IPS DF 6.9 (cell line): ENCODE data around the gene SAMHD1.
"Not testable (repeated sequence)": the region's sequence is repeated elsewhere in the genome, so short reads cannot be mapped to it uniquely, and the experiment has no call there.

Experiments
- DNase-seq: peaks from one replicate; pipeline ENCODE4 v3.0.0-alpha.2; 2013; ENCODE audit warnings: low read depth, low spot score
- H3K27ac ChIP-seq: one replicate; pipeline ENCODE4 v1.5.1; 2013; ENCODE audit warnings: low read length, control low read depth
- H3K27me3 ChIP-seq: 2 replicates; pipeline ENCODE4 v1.6.1; 2013; ENCODE audit warnings: mild to moderate bottlenecking, low read length; ENCODE audit not compliant: control insufficient read depth, insufficient read depth
- H3K36me3 ChIP-seq: 2 replicates; pipeline ENCODE4 v1.6.1; 2013; ENCODE audit warnings: low read length; ENCODE audit not compliant: control insufficient read depth, insufficient read depth
- H3K4me1 ChIP-seq: 2 replicates; pipeline ENCODE4 v1.6.1; 2013; ENCODE audit warnings: low read length; ENCODE audit not compliant: control insufficient read depth, insufficient read depth
- H3K4me3 ChIP-seq: 2 replicates; pipeline ENCODE4 v1.5.1; 2013; ENCODE audit warnings: mild to moderate bottlenecking, low read length
- H3K9me3 ChIP-seq: 2 replicates; pipeline ENCODE4 v1.6.1; 2013; ENCODE audit warnings: low read length, inconsistent platforms; ENCODE audit not compliant: control insufficient read depth, insufficient read depth
- WGBS: extraction: QIAGEN DNeasy Blood & Tissue Kit; methylation state at CpG from one replicate; pipeline ENCODE4 v1.1.7; 2013; ENCODE audit warnings: mixed read lengths, missing lambda C conversion rate; ENCODE audit not compliant: insufficient read length, insufficient coverage; 5-methylcytosine and 5-hydroxymethylcytosine counted together

SAMHD1 gene

GRCh38 chr20:36875702-36876472 lies 75.6 kb downstream of the SAMHD1 start, which contains the start of gene TLDC2:
Gene TLDC2, plus strand, starts transcription at chr20:36876138. Its CDS starts 37 bp downstream, at chr20:36876175.
- no CpG with 5 or more reads among the region's 14 CpGs for WGBS
- no peaks in the 10 kb centered on the region for H3K36me3 ChIP-seq
- H3K4me3 ChIP-seq: no peak within 1 kb of the TSS
- no peaks in the 10 kb centered on the region for H3K9me3 ChIP-seq
- H3K27me3 ChIP-seq: no peaks in the 10 kb centered on the region
- H3K27ac ChIP-seq: no peak within 1 kb of the TSS
- no peaks in the 10 kb centered on the region for H3K4me1 ChIP-seq
- no peak for DNase-seq

DNA sequence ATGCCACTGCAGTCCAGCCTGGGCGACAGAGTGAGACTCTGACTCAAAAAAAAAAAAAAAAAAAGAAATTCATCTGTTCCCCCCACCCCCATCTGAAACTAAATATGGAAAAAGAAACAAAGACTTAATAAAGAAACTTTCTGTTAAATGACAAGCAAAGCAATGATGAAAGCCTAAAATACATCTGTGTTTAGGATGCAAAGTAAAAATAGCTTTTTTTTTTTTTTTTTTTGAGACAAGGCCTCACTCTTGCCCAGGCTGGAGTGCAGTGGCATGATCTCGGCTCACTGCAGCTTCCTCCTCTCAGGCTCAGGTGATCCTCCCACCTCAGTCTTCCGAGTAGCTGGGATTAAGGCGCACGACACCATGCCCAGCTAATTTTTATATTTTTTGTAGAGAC lies 76.4 kb downstream of the SAMHD1 start:
- H3K36me3 ChIP-seq, H3K27me3 ChIP-seq, H3K27ac ChIP-seq, H3K9me3 ChIP-seq, H3K4me1 ChIP-seq, DNase-seq, H3K4me3 ChIP-seq: not testable (repeated sequence)
- no CpG with 5 or more reads among the region's 5 CpGs for WGBS

DNA sequence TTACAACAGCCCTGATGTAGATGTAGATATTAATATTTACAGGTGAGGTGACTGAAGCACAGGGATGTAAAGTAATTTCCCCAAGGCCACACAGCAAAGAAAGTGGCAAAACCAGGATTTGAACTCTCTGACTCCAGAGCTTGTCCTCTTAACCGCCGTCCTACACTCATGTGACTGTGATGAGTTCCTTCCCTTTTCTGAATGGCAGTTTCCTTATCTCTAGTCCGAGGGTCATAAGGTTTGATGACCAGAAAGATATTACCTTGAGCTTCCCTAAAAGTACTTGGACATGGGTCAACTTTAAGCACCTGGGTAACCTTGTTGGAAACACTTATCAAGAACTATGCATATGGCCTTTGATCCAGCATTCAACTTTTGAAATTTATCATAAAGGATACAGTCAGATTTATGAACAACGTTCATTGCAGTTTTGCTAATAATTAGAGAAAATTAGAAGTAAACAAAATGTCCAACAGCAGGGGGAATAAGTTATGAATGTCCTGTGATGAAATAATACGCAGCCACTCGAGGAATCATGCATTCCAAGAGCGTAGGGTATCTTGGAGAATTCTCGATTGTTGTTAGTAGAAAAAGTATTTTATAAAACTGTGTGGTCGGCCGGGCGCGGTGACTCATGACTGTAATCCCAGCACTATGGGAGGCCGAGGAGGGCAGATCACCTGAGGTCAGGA lies 77.9 kb downstream of the SAMHD1 start:
- H3K27ac ChIP-seq: no peak overlapping the region
- H3K36me3 ChIP-seq: no peaks in the 10 kb centered on the region
- H3K9me3 ChIP-seq: no peaks in the 10 kb centered on the region
- H3K4me3 ChIP-seq: no peak overlapping the region
- H3K27me3 ChIP-seq: no peaks in the 10 kb centered on the region
- H3K4me1 ChIP-seq: no peaks in the 10 kb centered on the region
- DNase-seq: no peak
- WGBS: no CpG with 5 or more reads among the region's 13 CpGs

DNA sequence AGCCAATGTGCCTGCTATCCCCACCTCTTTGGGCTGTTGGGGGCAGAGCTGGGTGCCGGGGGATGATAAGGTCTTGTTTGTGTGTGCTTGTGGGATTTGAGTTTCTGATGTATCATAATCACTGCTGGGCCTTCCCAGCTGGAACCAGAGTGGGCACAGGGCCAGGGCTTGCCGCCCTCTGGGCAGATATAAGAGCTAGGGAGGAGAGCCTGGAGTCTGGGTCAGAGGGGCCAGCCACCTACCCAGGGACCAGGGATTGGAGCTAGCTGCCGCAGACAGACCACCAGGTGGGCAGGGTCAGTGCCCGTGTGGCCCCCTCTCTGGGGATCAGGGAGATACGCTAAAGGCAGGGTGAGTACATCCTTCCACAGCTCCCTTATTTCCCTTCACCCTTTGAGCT lies 78.7 kb downstream of the SAMHD1 start:
- WGBS: no CpG with 5 or more reads among the region's 5 CpGs
- DNase-seq: no peak
- Histone ChIP-seq H3K4me3 (no peak overlapping the region), H3K27me3 (no peaks in the 10 kb centered on the region), H3K36me3 (no peaks in the 10 kb centered on the region), H3K27ac (no peak overlapping the region), H3K4me1 (no peaks in the 10 kb centered on the region), H3K9me3 (no peaks in the 10 kb centered on the region)

DNA sequence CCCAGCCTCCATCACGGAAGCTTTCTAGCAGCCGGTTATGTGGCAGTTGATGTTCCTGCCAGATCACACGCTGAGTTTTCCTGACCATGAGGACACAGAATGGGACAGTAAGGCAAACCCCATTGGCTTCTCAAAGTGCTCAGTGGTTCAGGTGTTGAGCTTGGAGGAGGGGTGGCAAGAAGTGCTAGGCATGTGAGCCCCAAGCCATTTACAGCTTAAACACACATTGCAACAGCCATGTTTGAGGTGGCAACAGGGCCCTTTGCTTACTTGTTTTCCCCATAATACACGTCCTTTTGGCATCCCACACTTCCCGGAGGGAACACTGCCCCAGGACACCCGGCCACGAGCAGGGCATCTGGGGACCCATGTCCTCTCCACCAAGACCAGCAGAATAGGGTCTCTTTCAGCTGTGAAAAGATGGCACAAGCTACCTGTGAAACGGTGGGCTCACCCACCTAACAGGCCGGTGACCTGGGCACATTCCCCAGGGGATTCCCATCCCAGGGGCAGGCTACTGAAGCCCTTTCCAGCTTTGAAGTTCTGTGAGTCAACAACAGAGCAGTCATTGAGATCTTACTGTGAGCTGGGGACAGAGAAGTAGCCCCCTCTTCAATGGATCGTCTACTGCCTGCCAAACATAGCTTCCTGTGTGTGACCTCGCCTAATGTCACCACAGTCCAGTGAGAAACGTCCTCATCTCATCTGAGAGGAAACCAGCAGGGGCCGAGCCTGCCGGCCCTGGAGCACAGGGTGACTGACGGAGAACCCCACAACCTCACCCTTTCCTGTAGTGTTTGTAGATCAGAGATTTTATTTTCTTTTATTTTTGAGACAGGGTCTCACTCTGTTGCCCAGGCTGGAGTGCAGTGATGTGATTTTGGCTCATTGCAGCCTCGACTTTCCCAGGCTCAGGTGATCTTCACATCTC lies 79.6 kb downstream of the SAMHD1 start:
- Histone ChIP-seq H3K9me3 (no peaks in the 10 kb centered on the region), H3K4me3 (no peak overlapping the region), H3K36me3 (no peaks in the 10 kb centered on the region), H3K27ac (no peak overlapping the region), H3K27me3 (no peaks in the 10 kb centered on the region), H3K4me1 (no peaks in the 10 kb centered on the region)
- WGBS: no CpG with 5 or more reads among the region's 16 CpGs
- no peak for DNase-seq

- Histone ChIP-seq H3K27ac (no peak overlapping the region), H3K27me3 (no peaks in the 10 kb centered on the region), H3K4me3 (no peak overlapping the region), H3K4me1 (peaks cover 5% of the 10 kb centered on the region), H3K9me3 (no peaks in the 10 kb centered on the region), H3K36me3 (no peaks in the 10 kb centered on the region)
- DNase-seq: no peak
- WGBS: no CpG with 5 or more reads among the region's 8 CpGs
These were observed 84.6 kb downstream of the SAMHD1 start for GRCh38 chr20:36866681-36867495.

DNA sequence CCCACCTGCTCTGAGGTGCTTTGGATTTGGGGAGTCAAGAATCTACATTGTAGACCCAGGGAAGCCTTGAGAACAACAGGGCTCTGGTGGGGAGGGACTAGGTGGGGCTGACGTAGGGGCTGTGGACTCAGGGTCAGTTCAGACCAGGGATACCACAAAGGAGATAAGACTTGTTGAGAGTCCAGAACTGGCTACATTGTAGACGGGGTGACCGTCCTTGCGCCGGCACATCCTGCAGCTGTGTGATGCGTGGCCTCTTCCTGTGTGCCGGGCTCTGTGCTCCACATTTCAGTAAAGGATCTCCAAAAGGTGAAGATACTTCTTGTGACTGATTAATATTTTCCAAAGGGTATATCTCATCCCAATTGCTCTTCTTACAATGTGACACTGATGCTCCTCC lies 85.3 kb downstream of the SAMHD1 start:
- no CpG with 5 or more reads among the region's 7 CpGs for WGBS
- no peak for DNase-seq
- no peak overlapping the region for H3K4me3 ChIP-seq
- no peak overlapping the region for H3K27ac ChIP-seq
- H3K4me1 ChIP-seq: peaks cover 5% of the 10 kb centered on the region
- H3K36me3 ChIP-seq: no peaks in the 10 kb centered on the region
- H3K9me3 ChIP-seq: no peaks in the 10 kb centered on the region
- H3K27me3 ChIP-seq: no peaks in the 10 kb centered on the region

DNA sequence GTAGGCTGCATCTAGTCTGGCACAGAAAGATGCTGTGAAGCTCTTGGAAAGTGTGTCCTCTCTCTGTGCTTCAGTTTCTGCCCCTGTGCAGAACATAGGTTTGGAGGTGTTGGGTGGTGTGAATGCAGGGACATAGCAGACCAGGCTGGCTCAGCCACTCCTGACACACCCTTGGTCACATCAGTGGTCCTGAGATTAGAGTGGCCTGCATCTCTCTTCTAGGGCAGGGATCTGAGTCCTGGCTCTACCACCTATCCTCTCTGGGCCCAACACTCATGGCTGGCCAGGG lies 85.7 kb downstream of the SAMHD1 start:
- Histone ChIP-seq H3K4me1 (peaks cover 5% of the 10 kb centered on the region), H3K9me3 (no peaks in the 10 kb centered on the region), H3K27me3 (no peaks in the 10 kb centered on the region), H3K4me3 (no peak overlapping the region), H3K27ac (no peak overlapping the region), H3K36me3 (no peaks in the 10 kb centered on the region)
- DNase-seq: no peak

DNA sequence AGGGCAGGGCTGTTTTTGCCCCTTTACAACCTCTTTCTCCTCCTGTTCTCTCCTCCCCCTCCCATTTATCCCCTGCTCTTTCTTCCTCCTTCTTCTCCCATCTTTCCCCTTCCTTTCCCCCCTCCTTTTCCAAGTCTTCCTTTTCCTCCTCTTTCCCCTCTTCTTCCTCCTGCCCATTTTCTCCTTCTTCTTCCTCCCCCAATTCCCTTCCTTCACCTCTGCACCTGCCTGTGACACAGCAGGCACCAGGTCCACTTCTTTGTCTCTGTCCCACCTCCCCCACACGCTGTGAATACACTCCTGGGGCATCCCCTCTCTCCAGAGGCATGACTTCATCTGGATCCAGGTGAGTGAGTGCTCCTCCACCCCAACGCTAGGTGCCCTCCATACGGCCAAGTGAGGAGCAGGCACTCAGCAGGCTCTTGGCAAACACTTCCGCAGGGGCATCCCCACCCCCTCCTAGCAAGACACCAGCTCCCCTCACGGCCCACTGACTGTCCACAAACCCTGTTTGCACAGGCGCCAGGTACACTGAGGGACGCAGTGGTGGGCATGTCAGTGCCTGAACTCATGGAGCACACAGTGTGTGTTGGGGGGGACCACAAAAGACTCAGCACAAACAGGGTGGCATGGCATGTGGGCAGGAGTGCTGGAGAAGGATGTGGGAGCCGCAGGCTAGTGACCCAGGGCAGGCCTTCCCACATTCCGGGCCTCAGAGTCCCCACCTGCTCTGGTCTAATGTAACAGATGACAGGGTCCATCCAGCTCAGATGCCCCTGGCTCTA lies 86.2 kb downstream of the SAMHD1 start:
- H3K36me3 ChIP-seq: no peaks in the 10 kb centered on the region
- no peak overlapping the region for H3K27ac ChIP-seq
- H3K9me3 ChIP-seq: no peaks in the 10 kb centered on the region
- WGBS: no CpG with 5 or more reads among the region's 9 CpGs
- no peaks in the 10 kb centered on the region for H3K27me3 ChIP-seq
- peaks cover 5% of the 10 kb centered on the region for H3K4me1 ChIP-seq
- no peak overlapping the region for H3K4me3 ChIP-seq
- DNase-seq: no peak
